Liver (tissue), 9 donors: Measurements from ENCODE around the gene AK5. TPM values are rescaled to one million over a fixed set of nuclear protein-coding genes. Genes with fewer than 3 reads are reported as not detected.

Experiments used
- DNase-seq: peaks from one replicate; pipeline ENCODE4 v3.0.0-alpha.2; 2017; ENCODE audit warnings: low spot score
- H3K27ac ChIP-seq, 2 donors: one replicate each; pipeline ENCODE4 v1.7.0; 2013; ENCODE audit warnings: inconsistent platforms in 2 of 2, low read length in 2 of 2, control low read depth in 1 of 2, low read depth in 1 of 2, mild to moderate bottlenecking in 1 of 2
- H3K27me3 ChIP-seq, 4 donors: one replicate each; pipeline versions ENCODE4 v1.6.1 to v1.7.0; 2013; ENCODE audit warnings: low read length in 3 of 4, inconsistent platforms in 1 of 4, mild to moderate bottlenecking in 1 of 4, moderate library complexity in 1 of 4; ENCODE audit not compliant: control insufficient read depth in 4 of 4, insufficient read depth in 4 of 4
- H3K36me3 ChIP-seq, 4 donors: one replicate each; pipeline versions ENCODE4 v1.6.1 to v1.7.0; 2013; ENCODE audit warnings: low read length in 3 of 4, mild to moderate bottlenecking in 3 of 4, low read depth in 1 of 4, moderate library complexity in 1 of 4; ENCODE audit not compliant: control insufficient read depth in 4 of 4, insufficient read depth in 3 of 4
- H3K4me1 ChIP-seq, 4 donors: one replicate each; pipeline versions ENCODE4 v1.6.1 to v1.7.0; 2013; ENCODE audit warnings: low read length in 3 of 4, mild to moderate bottlenecking in 3 of 4, moderate library complexity in 1 of 4; ENCODE audit not compliant: control insufficient read depth in 4 of 4, insufficient read depth in 4 of 4
- H3K4me3 ChIP-seq, 3 donors: one replicate each; pipeline versions ENCODE4 v1.6.1 to v1.7.0; 2013; ENCODE audit warnings: low read length in 3 of 3, control low read depth in 1 of 3, low read depth in 1 of 3, mild to moderate bottlenecking in 1 of 3
- H3K9ac ChIP-seq, 2 donors: one replicate each; pipeline ENCODE4 v1.7.0; 2013; ENCODE audit warnings: low read length in 2 of 2, mild to moderate bottlenecking in 2 of 2, moderate library complexity in 2 of 2, control low read depth in 1 of 2, low read depth in 1 of 2
- H3K9me3 ChIP-seq, 4 donors: one replicate each; pipeline versions ENCODE4 v1.6.1 to v1.7.0; 2013; ENCODE audit warnings: low read length in 3 of 4; ENCODE audit not compliant: control insufficient read depth in 4 of 4
- EGR1 ChIP-seq, 2 donors: IDR thresholded peaks; 2 replicates each; pipeline ENCODE4 v1.6.1; 2016 to 2018; ENCODE audit warnings: antibody characterized with exemption in 2 of 2, low read depth in 2 of 2
- FOXA1 ChIP-seq: IDR thresholded peaks from 2 replicates; pipeline ENCODE4 v1.6.1; 2016; ENCODE audit warnings: antibody characterized with exemption
- FOXA2 ChIP-seq: IDR thresholded peaks from 2 replicates; pipeline ENCODE4 v1.6.1; 2016; ENCODE audit warnings: antibody characterized with exemption
- GABPA ChIP-seq, 2 donors: IDR thresholded peaks in 1 of 2; conservative IDR thresholded peaks in 1 of 2; 2 replicates each; pipeline ENCODE4 v1.6.1; 2016; ENCODE audit warnings: antibody characterized with exemption in 2 of 2, mild to moderate bottlenecking in 1 of 2, moderate library complexity in 1 of 2
- HNF4A ChIP-seq, 2 donors: conservative IDR thresholded peaks; 2 replicates each; pipeline ENCODE4 v1.6.1; 2016; ENCODE audit warnings: antibody characterized with exemption in 2 of 2, mild to moderate bottlenecking in 2 of 2
- HNF4G ChIP-seq: IDR thresholded peaks from 2 replicates; pipeline ENCODE4 v1.6.1; 2016; ENCODE audit warnings: antibody characterized with exemption
- JUND ChIP-seq, 2 donors: IDR thresholded peaks; 2 replicates each; pipeline ENCODE4 v1.6.1; 2016; ENCODE audit warnings: antibody characterized with exemption in 2 of 2
- NR2F2 ChIP-seq: IDR thresholded peaks from 2 replicates; pipeline ENCODE4 v1.6.1; 2016; ENCODE audit warnings: antibody characterized with exemption
- RAD21 ChIP-seq, 2 donors: IDR thresholded peaks; 2 replicates each; pipeline ENCODE4 v1.6.1; 2016; ENCODE audit warnings: antibody characterized with exemption in 2 of 2, mild to moderate bottlenecking in 2 of 2
- RXRA ChIP-seq, 2 donors: IDR thresholded peaks; 2 replicates each; pipeline ENCODE4 v1.6.1; 2017 to 2018; ENCODE audit warnings: antibody characterized with exemption in 2 of 2, mild to moderate bottlenecking in 1 of 2
- SP1 ChIP-seq: IDR thresholded peaks from 2 replicates; pipeline ENCODE4 v1.6.1; 2018; ENCODE audit warnings: antibody characterized with exemption, mild to moderate bottlenecking
- TAF1 ChIP-seq: conservative IDR thresholded peaks from 2 replicates; pipeline ENCODE4 v1.6.1; 2016; ENCODE audit warnings: antibody characterized with exemption, mild to moderate bottlenecking
- YY1 ChIP-seq: IDR thresholded peaks from 2 replicates; pipeline ENCODE4 v1.6.1; 2016; ENCODE audit warnings: antibody characterized with exemption, mild to moderate bottlenecking
- WGBS: extraction: QIAGEN DNeasy Blood & Tissue Kit; methylation state at CpG from one replicate; pipeline ENCODE4 v1.1.7; 2013; 5-methylcytosine and 5-hydroxymethylcytosine counted together
- polyA plus RNA-seq, 2 donors: library from polyadenylated mRNA; stranded (reverse) in 1 of 2; unstranded in 1 of 2; fragments of 200-250 nt in 1 of 2; fragments of >200 nt in 1 of 2; fragmentation: Nextera tagmentation in 1 of 2; extraction: Ambion mirVana in 1 of 2; gene quantifications; one replicate each; pipeline versions ENCODE4 v1.2.1 to v1.2.3, GENCODE V29; 2013 to 2015
- total RNA-seq, 2 donors: library from RNA; depleted of rRNA; stranded (reverse); fragments of >200 nt; gene quantifications; one replicate each; pipeline ENCODE4 v1.2.3, GENCODE V29; 2014
- TF ChIP-seq, protein P1 (sequence below): IDR thresholded peaks from 2 replicates; pipeline ENCODE4 v1.6.1; 2016; ENCODE audit warnings: antibody characterized with exemption
- TF ChIP-seq, protein P2 (sequence below): IDR thresholded peaks from 2 replicates; pipeline ENCODE4 v1.6.1; 2016; ENCODE audit warnings: antibody characterized with exemption, mild to moderate bottlenecking
- TF ChIP-seq, protein P3 (sequence below): IDR thresholded peaks from 2 replicates; pipeline ENCODE4 v1.6.1; 2016; ENCODE audit warnings: antibody characterized with exemption
- TF ChIP-seq, protein P4 (sequence below): fragments of 150-350 bp; IDR thresholded peaks from 2 replicates; pipeline ENCODE4 v1.5.1; 2017; ENCODE audit warnings: improper control_type of control experiment, low read depth, low read length; ENCODE audit not compliant: missing input control
- TF ChIP-seq, protein P5 (sequence below): IDR thresholded peaks from 2 replicates; pipeline ENCODE4 v1.6.1; 2016; ENCODE audit warnings: antibody characterized with exemption
- donor health status: healthy.
- donor health status: healthy.
- donor health status: healthy.
- donor health status: healthy.
- donor health status: healthy.

The AK5 gene
- total and polyA plus RNA-seq, 4 donors = 0.12 to 0.33 (median 0.23) TPM

GRCh38 chr1:77430966-77431690 lies 149.3 kb downstream of the AK5 start:
- Histone ChIP-seq H3K27me3 (no peaks in the 10 kb centered on the region), H3K36me3 (no peaks in the 10 kb centered on the region), H3K9me3 (peaks cover 0 to 5% (median 1%) of the 10 kb centered on the region in 4 donors), H3K4me3 (no peak overlapping the region), H3K4me1 (no peaks in the 10 kb centered on the region), H3K9ac (no peak overlapping the region), H3K27ac (no peak overlapping the region)
- TF ChIP-seq JUND (IDR thresholded peaks at IDR 0.05) (no peak), NR2F2 (no peak), RXRA (IDR thresholded peaks at IDR 0.05) (no peak), SP1 (no peak), HNF4A (conservative IDR thresholded peaks at IDR 0.05) (no peak), RAD21 (IDR thresholded peaks at IDR 0.05) (no peak), TAF1 (no peak), YY1 (no peak), HNF4G (no peak), FOXA2 (no peak), FOXA1 (no peak), EGR1 (IDR thresholded peaks at IDR 0.05; ENCODE audit: low read depth in 2 of 2) (no peak), GABPA (IDR thresholded peaks at IDR 0.05 in 1 of 2, conservative IDR thresholded peaks at IDR 0.05 in 1 of 2) (no peak)
- TF ChIP-seq, protein P1, sequence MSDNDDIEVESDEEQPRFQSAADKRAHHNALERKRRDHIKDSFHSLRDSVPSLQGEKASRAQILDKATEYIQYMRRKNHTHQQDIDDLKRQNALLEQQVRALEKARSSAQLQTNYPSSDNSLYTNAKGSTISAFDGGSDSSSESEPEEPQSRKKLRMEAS = no peak
- TF ChIP-seq, protein P2, sequence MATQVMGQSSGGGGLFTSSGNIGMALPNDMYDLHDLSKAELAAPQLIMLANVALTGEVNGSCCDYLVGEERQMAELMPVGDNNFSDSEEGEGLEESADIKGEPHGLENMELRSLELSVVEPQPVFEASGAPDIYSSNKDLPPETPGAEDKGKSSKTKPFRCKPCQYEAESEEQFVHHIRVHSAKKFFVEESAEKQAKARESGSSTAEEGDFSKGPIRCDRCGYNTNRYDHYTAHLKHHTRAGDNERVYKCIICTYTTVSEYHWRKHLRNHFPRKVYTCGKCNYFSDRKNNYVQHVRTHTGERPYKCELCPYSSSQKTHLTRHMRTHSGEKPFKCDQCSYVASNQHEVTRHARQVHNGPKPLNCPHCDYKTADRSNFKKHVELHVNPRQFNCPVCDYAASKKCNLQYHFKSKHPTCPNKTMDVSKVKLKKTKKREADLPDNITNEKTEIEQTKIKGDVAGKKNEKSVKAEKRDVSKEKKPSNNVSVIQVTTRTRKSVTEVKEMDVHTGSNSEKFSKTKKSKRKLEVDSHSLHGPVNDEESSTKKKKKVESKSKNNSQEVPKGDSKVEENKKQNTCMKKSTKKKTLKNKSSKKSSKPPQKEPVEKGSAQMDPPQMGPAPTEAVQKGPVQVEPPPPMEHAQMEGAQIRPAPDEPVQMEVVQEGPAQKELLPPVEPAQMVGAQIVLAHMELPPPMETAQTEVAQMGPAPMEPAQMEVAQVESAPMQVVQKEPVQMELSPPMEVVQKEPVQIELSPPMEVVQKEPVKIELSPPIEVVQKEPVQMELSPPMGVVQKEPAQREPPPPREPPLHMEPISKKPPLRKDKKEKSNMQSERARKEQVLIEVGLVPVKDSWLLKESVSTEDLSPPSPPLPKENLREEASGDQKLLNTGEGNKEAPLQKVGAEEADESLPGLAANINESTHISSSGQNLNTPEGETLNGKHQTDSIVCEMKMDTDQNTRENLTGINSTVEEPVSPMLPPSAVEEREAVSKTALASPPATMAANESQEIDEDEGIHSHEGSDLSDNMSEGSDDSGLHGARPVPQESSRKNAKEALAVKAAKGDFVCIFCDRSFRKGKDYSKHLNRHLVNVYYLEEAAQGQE = no peak
- TF ChIP-seq, protein P3, sequence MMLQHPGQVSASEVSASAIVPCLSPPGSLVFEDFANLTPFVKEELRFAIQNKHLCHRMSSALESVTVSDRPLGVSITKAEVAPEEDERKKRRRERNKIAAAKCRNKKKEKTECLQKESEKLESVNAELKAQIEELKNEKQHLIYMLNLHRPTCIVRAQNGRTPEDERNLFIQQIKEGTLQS = no peak
- TF ChIP-seq, protein P4, sequence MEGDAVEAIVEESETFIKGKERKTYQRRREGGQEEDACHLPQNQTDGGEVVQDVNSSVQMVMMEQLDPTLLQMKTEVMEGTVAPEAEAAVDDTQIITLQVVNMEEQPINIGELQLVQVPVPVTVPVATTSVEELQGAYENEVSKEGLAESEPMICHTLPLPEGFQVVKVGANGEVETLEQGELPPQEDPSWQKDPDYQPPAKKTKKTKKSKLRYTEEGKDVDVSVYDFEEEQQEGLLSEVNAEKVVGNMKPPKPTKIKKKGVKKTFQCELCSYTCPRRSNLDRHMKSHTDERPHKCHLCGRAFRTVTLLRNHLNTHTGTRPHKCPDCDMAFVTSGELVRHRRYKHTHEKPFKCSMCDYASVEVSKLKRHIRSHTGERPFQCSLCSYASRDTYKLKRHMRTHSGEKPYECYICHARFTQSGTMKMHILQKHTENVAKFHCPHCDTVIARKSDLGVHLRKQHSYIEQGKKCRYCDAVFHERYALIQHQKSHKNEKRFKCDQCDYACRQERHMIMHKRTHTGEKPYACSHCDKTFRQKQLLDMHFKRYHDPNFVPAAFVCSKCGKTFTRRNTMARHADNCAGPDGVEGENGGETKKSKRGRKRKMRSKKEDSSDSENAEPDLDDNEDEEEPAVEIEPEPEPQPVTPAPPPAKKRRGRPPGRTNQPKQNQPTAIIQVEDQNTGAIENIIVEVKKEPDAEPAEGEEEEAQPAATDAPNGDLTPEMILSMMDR = no peak
- DNase-seq = no peak
- 59% methylated on average over 4 of the region's 4 CpGs for WGBS

DNA sequence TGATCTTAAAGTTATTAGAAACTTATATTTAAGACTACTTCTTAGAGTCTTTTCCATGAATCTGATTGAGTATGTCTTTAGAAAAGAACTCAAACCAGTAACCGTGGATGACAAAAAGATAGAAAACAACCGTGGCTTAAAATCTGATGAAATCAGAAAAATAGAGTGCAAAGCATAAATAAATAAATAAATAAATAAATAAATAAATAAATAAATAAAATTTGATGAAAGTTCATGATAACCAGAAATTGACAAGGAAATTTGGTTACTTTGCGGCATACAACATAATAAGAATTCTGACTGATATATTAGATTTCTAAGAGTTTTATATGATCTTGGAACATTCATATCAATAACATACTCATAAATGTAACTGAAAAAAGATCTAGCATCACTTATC lies 152.1 kb downstream of the AK5 start:
- Histone ChIP-seq H3K4me1 (no peaks in the 10 kb centered on the region), H3K9ac (no peak overlapping the region), H3K9me3 (peaks cover 0 to 2% (median 0%) of the 10 kb centered on the region in 4 donors), H3K4me3 (no peak overlapping the region), H3K36me3 (no peaks in the 10 kb centered on the region), H3K27ac (no peak overlapping the region), H3K27me3 (no peaks in the 10 kb centered on the region)
- 94% methylated on average over 3 of the region's 3 CpGs for WGBS
- DNase-seq = no peak
- TF ChIP-seq, protein P4 = no peak
- TF ChIP-seq, protein P5, sequence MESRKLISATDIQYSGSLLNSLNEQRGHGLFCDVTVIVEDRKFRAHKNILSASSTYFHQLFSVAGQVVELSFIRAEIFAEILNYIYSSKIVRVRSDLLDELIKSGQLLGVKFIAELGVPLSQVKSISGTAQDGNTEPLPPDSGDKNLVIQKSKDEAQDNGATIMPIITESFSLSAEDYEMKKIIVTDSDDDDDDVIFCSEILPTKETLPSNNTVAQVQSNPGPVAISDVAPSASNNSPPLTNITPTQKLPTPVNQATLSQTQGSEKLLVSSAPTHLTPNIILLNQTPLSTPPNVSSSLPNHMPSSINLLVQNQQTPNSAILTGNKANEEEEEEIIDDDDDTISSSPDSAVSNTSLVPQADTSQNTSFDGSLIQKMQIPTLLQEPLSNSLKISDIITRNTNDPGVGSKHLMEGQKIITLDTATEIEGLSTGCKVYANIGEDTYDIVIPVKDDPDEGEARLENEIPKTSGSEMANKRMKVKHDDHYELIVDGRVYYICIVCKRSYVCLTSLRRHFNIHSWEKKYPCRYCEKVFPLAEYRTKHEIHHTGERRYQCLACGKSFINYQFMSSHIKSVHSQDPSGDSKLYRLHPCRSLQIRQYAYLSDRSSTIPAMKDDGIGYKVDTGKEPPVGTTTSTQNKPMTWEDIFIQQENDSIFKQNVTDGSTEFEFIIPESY = no peak
- TF ChIP-seq, protein P2 = no peak
- TF ChIP-seq HNF4A (conservative IDR thresholded peaks at IDR 0.05) (no peak), GABPA (IDR thresholded peaks at IDR 0.05 in 1 of 2, conservative IDR thresholded peaks at IDR 0.05 in 1 of 2) (no peak), NR2F2 (no peak)
